Endothelial cell (in vitro differentiated cells): Measurements from ENCODE around the gene ICAM4. TPM values are rescaled to one million over a fixed set of nuclear protein-coding genes. Genes with fewer than 3 reads are reported as not detected.

ENCODE experiments used
- DNase-seq: peaks from one replicate; pipeline ENCODE4 v3.0.0; 2021; ENCODE audit warnings: low spot score
- H3K27ac Mint-ChIP-seq: one replicate; pipeline ENCODE4 v1.8.0; 2021; ENCODE audit warnings: mixed read lengths, inconsistent platforms; ENCODE audit not compliant: unreplicated experiment
- H3K27me3 Mint-ChIP-seq: one replicate; pipeline ENCODE4 v1.8.0; 2021; ENCODE audit warnings: mild to moderate bottlenecking, moderate library complexity, mixed read lengths, inconsistent platforms; ENCODE audit not compliant: unreplicated experiment
- H3K36me3 Mint-ChIP-seq: one replicate; pipeline ENCODE4 v1.8.0; 2021; ENCODE audit warnings: mild to moderate bottlenecking, low read depth, mixed read lengths, inconsistent platforms; ENCODE audit not compliant: unreplicated experiment
- H3K4me1 Mint-ChIP-seq: one replicate; pipeline ENCODE4 v1.8.0; 2021; ENCODE audit warnings: mild to moderate bottlenecking, mixed read lengths, inconsistent platforms; ENCODE audit not compliant: unreplicated experiment
- H3K4me3 Mint-ChIP-seq: one replicate; pipeline ENCODE4 v1.8.0; 2021; ENCODE audit warnings: mild to moderate bottlenecking, mixed read lengths, inconsistent platforms; ENCODE audit not compliant: unreplicated experiment
- H3K9me3 Mint-ChIP-seq: one replicate; pipeline ENCODE4 v1.8.0; 2021; ENCODE audit warnings: mixed read lengths, inconsistent platforms; ENCODE audit not compliant: unreplicated experiment
- CTCF ChIP-seq: fragments of 200-600 bp; sonication (generic); IDR thresholded peaks from one replicate; pipeline ENCODE4 v1.5.0; 2021; ENCODE audit warnings: antibody characterized with exemption; ENCODE audit not compliant: unreplicated experiment
- total RNA-seq: library from RNA; stranded (reverse); fragmentation: NEBNext Ultra II Directional; extraction: Animal tissue kit (Norgen Biotek cat#: 25700); gene quantifications from one replicate; pipeline ENCODE4 v1.2.1, GENCODE V29; 2021; ENCODE audit not compliant: unreplicated experiment

The ICAM4 gene
- total RNA-seq, 1 donor from 2014 or later, result 0.36 TPM

GRCh38 chr19:10288662-10289166 is 2.0 kb downstream of the ICAM4 start:
- peaks cover 36% of the 10 kb centered on the region for H3K27me3 Mint-ChIP-seq
- TF ChIP-seq CTCF, result no peak
- no peaks in the 10 kb centered on the region for H3K9me3 Mint-ChIP-seq
- H3K27ac Mint-ChIP-seq, result no peak overlapping the region
- peaks cover 11% of the 10 kb centered on the region for H3K36me3 Mint-ChIP-seq
- peak overlapping the region; percentile 25 for H3K4me3 Mint-ChIP-seq
- no peak for DNase-seq
- peaks cover 16% of the 10 kb centered on the region for H3K4me1 Mint-ChIP-seq

GRCh38 chr19:10289167-10289835 is 2.5 kb downstream of the ICAM4 start:
- no peak for TF ChIP-seq CTCF
- peaks cover 16% of the 10 kb centered on the region for H3K4me1 Mint-ChIP-seq
- peaks cover 37% of the 10 kb centered on the region for H3K27me3 Mint-ChIP-seq
- no peak for DNase-seq
- H3K36me3 Mint-ChIP-seq, result peaks cover 11% of the 10 kb centered on the region
- H3K9me3 Mint-ChIP-seq, result no peaks in the 10 kb centered on the region
- no peak overlapping the region for H3K27ac Mint-ChIP-seq
- peak overlapping the region; percentile 25 for H3K4me3 Mint-ChIP-seq

DNA sequence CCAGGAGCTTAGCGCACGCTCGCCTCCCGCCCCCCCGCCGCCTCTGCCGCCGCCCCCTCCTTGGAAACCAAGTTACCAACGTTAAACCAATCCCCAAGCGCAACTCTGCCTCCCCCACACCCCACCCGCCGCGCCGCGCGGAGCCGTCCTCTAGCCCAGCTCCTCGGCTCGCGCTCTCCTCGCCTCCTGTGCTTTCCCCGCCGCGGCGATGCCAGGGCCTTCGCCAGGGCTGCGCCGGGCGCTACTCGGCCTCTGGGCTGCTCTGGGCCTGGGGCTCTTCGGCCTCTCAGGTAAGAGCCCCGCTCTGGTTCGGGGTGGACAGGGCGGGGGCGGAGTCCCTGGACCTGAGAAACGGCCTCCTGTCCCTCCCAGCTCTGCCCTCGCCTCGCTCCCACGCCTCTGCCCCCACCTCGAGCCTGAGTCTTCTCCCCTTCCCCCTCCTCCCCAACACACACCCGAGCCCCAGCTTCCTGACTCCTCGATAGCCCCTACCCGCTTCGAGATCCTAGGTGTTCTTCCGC is 3.1 kb downstream of the ICAM4 start, which contains the start of gene ICAM5:
Gene ICAM5, plus strand, starts transcription at position 117 of the 521 bp plus-strand sequence. Its CDS starts 92 bp downstream, at position 209.
- Mint-ChIP-seq H3K27me3 (peaks cover 40% of the 10 kb centered on the region), H3K4me1 (peaks cover 16% of the 10 kb centered on the region), H3K9me3 (no peaks in the 10 kb centered on the region), H3K27ac (no peak within 1 kb of the TSS), H3K4me3 (peak within 1 kb of the TSS; percentile 25), H3K36me3 (peaks cover 9% of the 10 kb centered on the region)
- no peak for TF ChIP-seq CTCF
- no peak for DNase-seq

GRCh38 chr19:10290357-10290875 is 3.7 kb downstream of the ICAM4 start:
- H3K4me3 Mint-ChIP-seq, result no peak overlapping the region

More at GRCh38 chr19:10290357-10290875, 3.7 kb downstream of the ICAM4 start:
- Mint-ChIP-seq H3K27ac (no peak overlapping the region), H3K27me3 (peaks cover 37% of the 10 kb centered on the region), H3K36me3 (peaks cover 5% of the 10 kb centered on the region), H3K9me3 (no peaks in the 10 kb centered on the region), H3K4me1 (peaks cover 16% of the 10 kb centered on the region)
- DNase-seq, result no peak
- TF ChIP-seq CTCF, result no peak
